DMS153 treated with DMSO at 0.1 percent for 48 hours (cell line): ENCODE data around the gene WBP1.
"Not testable (repeated sequence)": the region's sequence is repeated elsewhere in the genome, so short reads cannot be mapped to it uniquely, and the experiment has no call there.

Experiments used
- DNase-seq: peaks from one replicate; lab custom pipeline; 2025; ENCODE audit not compliant: unreplicated experiment; lab: John Stamatoyannopoulos, UW

Gene WBP1

GRCh38 chr2:74458132-74458937, at the start of gene WBP1:
Gene WBP1, plus strand, starts transcription at chr2:74458438. Its CDS starts 165 bp downstream, at chr2:74458603.
- DNase-seq, result peak; percentile 98

GRCh38 chr2:74413001-74413698, 45.1 kb upstream of the WBP1 start:
- DNase-seq, result no peak

- no peak for DNase-seq
Measured at GRCh38 chr2:74414441-74414840, 43.8 kb upstream of the WBP1 start.

GRCh38 chr2:74414881-74415761, 43.1 kb upstream of the WBP1 start:
- no peak for DNase-seq

GRCh38 chr2:74415762-74416395, 42.4 kb upstream of the WBP1 start:
- no peak for DNase-seq

- DNase-seq, result no peak
Measured at GRCh38 chr2:74416778-74417177, 41.5 kb upstream of the WBP1 start.

- DNase-seq, result no peak
Measured at GRCh38 chr2:74417197-74417596, 41.0 kb upstream of the WBP1 start.

GRCh38 chr2:74417763-74418162, 40.5 kb upstream of the WBP1 start:
- DNase-seq, result no peak

GRCh38 chr2:74418312-74418711, 39.9 kb upstream of the WBP1 start:
- DNase-seq, result no peak

- no peak for DNase-seq
Measured at GRCh38 chr2:74419345-74419744, 38.9 kb upstream of the WBP1 start.

GRCh38 chr2:74420006-74420405, 38.2 kb upstream of the WBP1 start:
- DNase-seq, result no peak

- DNase-seq, result not testable (repeated sequence)
Measured at GRCh38 chr2:74420443-74421103, 37.7 kb upstream of the WBP1 start.

GRCh38 chr2:74421221-74421870, 36.9 kb upstream of the WBP1 start, which contains the start of the genes C2orf81 and WDR54:
Gene C2orf81, minus strand, starts transcription at chr2:74421619. Its CDS starts 59 bp downstream, at chr2:74421560.
Gene WDR54, plus strand, starts transcription at chr2:74421730. Its CDS starts 424 bp downstream, at chr2:74422154.
- peak; percentile 84 for DNase-seq

- no peak for DNase-seq
Measured at GRCh38 chr2:74423231-74424095, 34.8 kb upstream of the WBP1 start.

- no peak for DNase-seq
Measured at GRCh38 chr2:74424139-74424992, 33.9 kb upstream of the WBP1 start.

- DNase-seq, result no peak
Measured at GRCh38 chr2:74424995-74425406, 33.2 kb upstream of the WBP1 start.

GRCh38 chr2:74425523-74425922, 32.7 kb upstream of the WBP1 start:
- no peak for DNase-seq
